Fibroblast of skin of abdomen (primary cell): ENCODE data around the gene GCKR.
"Not testable (repeated sequence)": the region's sequence is repeated elsewhere in the genome, so short reads cannot be mapped to it uniquely, and the experiment has no call there.

Experiments
- DNase-seq: peaks from one replicate; pipeline ENCODE4 v3.0.0-alpha.2; 2013

The GCKR gene

DNA sequence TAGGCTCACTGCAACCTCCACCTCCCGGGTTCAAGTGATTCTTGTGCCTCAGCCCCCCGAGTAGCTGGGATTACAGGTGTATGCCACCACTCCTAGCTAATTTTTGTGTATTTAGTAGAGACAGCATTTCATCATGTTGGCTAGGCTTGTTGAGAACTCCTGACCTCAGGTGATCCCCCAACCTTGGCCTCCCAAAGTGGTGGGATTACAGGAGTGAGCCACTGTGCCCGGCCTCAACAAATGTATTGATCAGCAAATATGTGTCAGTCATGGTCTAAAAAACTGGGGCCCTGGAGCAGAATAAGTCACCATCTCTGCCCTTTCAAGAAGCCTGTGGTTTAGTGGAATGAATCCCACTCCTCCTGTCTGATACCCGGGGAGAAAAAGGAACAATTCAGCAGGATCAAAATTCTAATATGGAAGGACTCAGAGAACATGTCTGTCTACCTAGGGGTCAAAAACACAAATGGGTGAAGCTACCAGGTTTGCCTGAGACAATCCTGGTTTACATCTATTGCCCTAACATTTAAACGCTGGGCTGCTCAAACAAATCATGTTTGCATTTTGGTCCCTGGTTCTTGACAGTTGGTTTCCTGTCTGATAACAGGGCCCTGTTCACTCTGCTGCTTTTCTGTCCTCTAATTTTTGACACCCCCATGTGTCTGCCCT lies 21.6 kb downstream of the GCKR start:
- no peak for DNase-seq

DNA sequence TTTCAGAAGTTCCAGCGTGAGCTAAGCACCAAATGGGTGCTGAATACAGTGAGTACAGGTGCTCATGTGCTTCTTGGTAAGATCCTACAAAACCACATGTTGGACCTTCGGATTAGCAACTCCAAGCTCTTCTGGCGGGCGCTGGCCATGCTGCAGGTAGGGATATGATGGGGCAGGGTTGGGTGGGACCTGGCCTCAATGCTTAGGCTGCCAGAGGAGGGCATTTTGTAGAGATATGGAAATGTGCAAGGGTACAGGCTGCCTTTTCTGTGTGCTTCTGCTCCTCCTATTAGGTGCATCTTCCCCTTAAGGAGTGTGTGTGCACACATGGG lies 22.1 kb downstream of the GCKR start:
- no peak for DNase-seq

DNA sequence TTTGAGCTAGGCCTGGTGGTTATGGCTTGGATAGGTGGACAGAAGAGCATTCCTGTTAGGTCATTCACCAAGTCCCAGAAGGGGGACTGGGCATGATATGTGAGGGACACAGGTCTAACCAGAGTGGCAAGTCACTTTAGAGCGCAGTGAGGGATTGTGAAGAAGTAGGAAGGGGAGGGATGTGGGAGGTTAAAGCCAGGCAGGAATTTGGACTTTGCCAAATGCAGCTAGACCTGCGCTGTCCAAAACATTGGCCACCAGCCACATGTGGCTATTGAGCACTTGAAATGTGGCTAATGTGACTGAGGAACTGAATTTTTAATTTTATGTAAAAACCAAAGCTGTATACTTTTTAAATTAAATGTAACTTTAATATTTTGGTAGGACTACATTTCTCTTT lies 23.7 kb downstream of the GCKR start:
- no peak for DNase-seq

DNA sequence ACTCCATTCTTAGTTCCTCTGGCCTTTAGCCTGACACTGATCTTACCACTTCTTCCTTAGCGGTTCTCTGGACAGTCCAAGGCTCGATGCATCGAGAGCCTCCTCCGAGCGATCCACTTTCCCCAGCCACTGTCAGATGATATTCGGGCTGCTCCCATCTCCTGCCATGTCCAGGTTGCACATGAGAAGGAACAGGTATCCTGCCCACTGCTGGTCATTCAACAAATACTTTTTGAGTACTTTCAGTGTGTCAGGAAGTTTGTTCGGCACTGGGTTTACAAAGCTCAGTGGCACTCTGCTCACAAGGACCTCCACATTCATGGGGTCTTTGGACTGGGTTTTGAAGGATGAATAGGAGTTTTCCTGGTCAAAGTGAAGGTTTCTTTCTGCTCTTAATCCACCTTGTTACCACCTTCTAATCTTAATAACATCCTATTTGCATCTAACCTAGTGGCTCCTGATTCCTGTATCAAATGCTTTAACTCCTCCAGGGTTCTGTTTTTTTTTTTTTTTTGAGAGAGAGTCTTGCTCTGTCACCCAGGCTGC lies 25.8 kb downstream of the GCKR start:
- DNase-seq: no peak

DNA sequence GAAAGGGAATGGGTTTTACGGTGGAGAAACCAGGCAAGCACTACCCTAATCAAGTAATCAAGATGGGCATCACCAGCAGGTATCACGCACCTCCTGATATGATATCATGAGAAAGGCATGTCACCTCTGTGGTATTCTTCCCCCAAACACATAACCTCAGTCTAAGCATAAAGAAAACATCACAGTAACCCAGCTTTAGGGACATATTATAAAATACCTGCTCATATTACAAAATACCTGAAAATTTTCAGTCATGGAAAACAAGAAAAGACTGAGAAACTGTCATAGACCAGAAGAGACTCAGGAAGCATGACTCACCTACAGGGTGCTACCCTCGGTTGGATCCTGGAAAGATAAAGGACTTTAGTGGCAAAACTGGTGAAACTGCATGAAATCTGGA lies 30.5 kb downstream of the GCKR start:
- DNase-seq: no peak

DNA sequence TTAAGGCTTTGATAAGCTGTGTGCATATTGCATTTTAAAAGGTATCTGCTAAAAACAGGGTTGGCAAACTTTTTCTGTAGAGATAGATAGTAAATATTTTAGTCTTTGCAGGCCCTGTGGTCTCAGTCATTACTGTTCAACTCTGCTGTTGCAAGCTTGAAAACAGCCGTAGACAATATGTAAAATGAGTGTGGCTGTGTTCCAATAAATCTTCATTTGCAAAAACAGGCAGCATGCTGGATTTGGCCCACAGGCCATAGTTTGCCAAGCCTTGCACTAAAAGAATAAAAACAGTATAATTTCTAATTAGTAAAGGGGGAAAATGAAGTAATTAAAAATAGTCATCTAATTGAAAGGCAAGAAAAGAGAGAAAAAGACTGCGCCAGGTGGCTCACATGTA lies 35.3 kb downstream of the GCKR start:
- DNase-seq: no peak

DNA sequence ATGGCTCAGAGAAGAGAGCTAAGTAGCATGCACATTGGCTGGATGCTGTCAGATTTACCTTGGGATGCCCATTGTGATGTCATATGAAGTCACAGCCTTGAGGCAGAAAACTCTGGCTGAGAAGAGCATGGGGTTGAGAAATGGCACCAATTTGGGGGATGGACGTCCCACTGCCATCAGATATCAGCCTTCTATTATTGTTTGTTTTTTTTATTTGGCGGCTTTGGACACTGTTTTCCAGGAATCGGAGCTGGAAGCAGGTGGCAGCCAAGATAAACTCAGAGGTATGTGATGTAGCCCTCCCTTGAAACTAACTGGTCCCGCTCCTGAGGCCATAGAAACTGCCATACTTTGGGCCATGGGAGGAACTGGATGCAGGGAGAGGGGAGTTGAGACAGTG lies 40.6 kb downstream of the GCKR start:
- no peak for DNase-seq

DNA sequence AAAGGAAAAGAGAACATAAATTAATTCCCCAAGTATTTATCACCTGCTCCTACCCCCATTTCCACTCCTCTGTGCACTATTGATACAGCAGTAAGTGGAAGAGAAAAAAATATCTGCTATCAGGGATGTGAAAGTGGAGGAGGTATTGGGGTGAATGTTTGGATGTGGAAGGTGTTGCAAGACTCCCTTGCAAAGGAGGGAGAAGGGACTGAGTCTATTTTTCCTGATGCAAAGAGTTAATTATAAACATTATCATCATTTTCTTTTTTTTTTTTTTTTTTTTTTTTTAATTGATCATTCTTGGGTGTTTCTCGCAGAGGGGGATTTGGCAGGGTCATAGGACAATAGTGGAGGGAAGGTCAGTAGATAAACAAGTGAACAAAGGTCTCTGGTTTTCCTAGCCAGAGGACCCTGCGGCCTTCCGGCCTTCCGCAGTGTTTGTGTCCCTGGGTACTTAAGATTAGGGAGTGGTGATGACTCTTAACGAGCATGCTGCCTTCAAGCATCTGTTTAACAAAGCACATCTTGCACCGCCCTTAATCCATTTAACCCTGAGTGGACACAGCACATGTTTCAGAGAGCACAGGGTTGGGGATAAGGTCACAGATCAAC lies 42.3 kb downstream of the GCKR start:
- DNase-seq: not testable (repeated sequence)

DNA sequence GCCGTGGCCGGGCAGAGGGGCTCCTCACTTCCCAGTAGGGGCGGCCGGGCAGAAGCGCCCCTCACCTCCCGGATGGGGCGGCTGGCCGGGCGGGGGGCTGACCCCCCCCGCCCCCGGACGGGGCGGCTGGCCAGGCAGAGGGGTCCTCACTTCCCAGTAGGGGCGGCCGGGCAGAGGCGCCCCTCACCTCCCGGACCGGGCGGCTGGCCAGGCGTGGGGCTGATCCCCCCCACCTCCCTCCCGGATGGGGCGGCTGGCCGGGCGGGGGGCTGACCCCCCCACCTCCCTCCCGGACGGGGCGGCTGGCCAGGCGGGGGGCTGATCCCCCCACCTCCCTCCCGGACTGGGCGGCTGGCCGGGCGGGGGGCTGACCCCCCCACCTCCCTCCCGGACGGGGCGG lies 43.0 kb downstream of the GCKR start:
- not testable (repeated sequence) for DNase-seq

DNA sequence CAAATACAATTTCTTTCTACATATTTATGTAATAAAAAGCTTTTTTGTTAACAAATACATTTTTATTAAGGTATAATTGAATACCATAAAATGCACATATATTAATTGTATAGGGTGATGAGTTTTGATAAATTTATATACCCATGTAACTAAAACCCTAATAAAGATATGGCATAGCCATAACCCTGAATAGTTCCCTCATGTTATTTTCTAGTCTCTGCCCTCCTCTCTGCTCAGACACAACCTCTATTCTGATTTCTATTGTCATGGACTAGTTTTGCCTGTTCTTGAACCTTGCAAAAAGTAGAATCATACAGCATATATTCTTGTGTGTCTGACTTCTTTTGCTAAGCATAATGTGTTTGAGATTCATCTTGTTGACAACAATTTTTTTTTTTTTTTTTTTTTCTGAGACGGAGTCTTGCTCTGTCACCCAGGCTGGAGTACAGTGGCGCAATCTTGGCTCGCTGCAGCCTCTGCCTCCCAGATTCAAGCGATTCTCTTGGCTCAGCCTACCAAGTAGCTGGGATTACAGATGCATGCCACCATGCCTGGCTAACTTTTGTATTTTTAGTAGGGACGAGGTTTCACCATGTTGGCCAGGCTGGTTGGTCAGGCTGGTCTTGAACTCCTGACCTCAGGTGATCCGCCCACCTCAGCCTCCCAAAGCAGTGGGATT lies 47.6 kb downstream of the GCKR start:
- DNase-seq: no peak

DNA sequence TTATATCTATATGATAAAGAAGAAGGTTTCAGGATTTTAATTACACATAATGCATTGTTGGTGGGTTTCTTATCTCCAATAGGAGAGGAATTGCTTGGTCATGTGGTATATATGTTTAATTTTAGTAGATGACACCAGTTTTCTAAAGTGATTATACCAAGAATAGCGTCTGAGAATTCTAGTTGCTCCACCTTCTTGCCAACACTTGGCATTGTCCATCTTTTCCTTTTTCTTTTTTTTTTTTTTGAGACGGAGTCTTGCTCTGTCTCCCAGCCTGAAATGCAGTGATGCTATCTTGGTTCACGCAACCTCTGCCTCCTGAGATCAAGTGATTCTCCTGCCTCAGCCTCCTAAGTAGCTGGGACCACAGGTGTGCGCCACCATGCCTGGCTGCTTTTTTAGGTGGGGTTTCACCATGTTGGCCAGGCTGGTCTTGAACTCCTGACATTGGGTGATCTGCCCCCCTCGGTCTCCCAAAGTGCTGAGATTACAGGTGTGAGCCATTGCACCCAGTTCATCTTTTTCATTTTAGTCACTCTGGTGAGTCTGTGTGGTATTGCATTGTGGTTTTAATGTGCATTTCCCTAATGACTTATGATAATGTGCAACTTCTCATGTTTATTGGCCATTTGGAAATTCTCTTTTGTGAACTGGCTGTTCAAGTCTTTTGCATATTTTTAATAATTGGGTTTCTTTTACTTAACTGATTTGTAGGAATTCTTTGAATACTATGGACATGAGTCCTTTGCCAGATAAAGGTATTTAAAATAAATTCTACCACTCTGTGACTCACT lies 48.9 kb downstream of the GCKR start:
- peak; percentile 64 for DNase-seq

DNA sequence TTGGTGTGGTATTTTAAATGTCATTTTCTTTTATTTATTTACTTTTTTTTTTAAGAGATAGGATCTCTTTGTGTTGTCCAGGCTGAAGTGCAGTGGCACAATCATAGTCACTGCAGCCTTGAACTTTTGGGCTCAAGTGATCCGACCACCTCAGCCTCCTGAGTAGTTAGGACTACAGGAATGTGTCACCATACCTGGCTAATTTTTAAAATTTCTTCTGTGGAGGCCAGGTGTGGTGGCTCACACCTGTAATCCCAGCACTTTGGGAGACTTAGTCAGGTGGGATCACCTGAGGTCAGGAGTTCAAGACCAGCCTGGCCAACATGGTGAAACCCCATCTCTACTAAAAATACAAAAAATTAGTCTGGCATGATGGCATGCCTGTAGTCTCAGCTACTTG lies 52.7 kb downstream of the GCKR start:
- DNase-seq: no peak

DNA sequence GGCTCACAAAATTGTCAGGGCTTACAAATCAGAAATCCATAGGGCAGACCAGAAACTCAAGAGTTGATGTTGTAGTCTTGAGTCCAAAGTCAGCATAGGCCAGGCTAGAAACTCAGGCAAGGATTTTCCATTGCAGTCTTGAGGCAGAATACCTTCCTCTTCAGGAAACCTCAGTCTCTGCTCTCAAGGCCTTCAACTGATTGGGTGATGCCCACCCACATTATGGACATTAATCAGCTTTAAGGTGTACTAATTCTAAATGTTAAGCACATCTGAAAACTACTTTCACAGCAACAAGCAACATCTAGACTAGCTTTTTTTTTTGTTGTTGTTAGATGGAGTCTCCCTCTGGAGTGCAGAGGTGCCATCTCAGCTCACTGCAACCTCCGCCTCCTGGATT lies 54.9 kb downstream of the GCKR start:
- DNase-seq: no peak

DNA sequence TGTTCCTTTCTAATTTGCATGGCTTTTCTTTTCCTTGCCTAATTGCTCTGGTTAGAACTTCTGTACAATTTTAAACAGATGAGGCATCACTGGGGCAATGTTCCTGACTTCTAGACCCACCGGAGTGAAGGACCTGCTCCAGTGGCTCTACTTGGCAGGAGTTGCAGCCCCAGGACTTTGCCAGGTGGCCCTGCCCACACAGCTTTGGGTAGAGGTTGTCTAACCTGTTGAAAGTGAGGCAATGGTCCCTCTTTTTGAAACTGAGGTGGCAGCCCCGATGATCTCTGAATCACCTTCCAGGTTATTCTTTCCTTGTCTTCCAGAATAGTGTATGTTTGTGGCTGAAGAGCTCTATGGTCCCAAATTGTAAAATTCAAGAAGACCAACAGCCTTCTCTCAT lies 56.3 kb downstream of the GCKR start:
- DNase-seq: no peak

DNA sequence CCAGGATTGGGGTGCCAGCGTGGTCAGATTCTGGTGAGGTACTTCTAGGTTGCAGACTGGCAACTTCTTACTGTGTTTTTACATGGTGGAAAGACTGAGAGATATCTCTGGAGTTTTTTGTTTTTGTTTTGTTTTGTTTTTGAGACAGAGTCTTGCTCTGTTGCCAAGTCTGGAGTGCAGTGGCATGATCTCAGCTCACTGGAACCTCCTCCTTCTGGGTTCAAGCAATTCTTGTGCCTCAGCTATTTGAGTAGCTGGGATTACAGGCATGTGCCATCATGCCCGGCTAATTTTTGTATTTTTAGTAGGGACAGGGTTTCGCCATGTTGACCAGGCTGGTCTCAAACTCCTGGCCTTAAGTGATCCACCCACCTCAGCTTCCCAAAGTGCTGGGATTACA lies 57.8 kb downstream of the GCKR start:
- DNase-seq: not testable (repeated sequence)

DNA sequence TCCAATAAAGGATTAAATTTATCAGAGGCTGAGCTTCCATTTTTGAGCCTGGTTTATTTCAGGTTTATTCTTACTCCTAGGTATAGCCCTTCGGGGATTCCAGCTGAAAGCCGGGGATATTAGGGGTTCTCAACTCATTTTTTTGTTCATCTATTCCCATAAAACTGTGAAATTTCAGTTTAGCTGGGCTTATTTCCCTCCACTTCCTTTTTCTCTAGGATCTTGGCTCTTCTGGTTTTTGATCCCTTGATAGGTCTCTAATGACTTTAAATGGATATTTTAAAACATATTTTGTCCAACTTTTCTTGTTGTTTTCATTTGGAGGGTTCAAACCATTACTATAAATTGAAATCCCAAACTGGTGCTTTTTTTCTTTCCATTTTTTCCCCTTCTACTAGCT lies 62.6 kb downstream of the GCKR start:
- DNase-seq: no peak

DNA sequence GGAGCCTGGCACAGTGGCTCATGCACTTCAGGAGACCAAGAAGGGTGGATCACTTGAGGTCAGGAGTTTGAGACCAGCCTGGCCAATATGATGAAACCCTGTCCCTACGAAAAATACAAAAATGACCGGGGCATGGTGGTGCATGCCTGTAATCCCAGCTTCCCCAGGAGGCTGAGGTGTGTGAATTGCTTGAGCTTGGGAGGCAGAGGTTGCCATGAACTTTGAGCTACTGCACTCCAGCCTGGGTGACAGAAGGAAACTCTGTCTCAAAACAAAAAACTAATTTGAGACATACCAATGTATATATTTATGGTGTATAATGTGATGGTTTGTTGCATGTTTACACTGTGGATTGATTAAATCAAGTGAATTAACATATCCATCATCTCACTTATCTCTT lies 64.4 kb downstream of the GCKR start:
- DNase-seq: no peak

DNA sequence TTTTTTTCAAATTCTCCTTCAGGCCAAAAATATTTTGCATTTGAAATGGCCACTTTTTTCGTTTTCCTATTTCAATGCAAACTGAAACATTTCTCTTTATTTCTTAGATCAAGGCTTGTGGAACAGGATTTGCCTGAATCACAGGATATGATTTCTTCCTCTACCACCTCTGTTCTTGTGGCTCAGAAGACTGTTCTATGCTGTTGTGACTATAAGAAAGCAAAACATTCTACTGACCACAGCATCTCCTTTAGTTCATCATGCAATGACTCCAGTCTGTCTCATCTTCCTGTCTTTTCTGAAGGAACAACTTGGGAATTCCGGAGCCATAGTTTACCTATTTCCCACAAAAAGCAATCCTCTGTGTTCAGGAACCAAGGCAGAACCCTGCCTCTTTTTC lies 70.0 kb downstream of the GCKR start:
- peak; percentile 68 for DNase-seq

DNA sequence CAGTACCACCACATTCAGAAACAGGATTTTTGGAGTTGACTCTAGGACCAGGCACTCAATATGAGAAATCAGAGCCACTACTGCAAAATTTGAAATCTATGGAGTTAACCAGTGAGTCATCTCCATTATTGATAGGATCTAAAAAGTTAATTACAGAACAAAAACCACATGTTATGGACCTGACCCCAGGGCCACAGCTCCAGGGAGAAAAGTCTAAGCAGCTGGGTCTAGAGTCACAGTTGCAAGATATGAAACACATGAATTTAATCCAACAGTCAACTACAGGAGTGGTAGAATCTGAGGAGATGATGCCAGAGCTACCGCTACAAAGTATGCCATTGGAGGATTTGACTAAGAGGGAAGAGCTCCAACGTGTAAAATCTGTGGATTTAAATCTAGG lies 72.8 kb downstream of the GCKR start:
- DNase-seq: peak; percentile 32

DNA sequence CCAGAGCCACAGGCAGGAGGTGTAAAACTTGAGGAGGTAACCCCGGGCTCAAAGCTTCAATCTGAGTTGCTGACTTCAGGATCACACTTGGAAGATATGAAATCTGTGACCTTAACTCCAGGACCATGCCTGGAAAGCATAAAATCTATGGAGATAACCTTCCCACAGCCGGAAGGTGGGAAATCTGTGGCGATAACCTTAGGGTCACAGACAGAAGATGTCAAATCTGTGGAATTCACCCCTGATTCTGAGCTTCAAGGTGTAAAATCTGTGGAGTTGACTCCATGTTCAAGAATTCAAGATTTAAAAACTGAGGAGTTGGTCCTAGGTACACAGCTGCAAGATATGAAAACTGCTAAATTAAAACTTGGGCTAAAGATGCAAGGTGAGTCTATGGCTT lies 74.6 kb downstream of the GCKR start:
- DNase-seq: no peak

DNA sequence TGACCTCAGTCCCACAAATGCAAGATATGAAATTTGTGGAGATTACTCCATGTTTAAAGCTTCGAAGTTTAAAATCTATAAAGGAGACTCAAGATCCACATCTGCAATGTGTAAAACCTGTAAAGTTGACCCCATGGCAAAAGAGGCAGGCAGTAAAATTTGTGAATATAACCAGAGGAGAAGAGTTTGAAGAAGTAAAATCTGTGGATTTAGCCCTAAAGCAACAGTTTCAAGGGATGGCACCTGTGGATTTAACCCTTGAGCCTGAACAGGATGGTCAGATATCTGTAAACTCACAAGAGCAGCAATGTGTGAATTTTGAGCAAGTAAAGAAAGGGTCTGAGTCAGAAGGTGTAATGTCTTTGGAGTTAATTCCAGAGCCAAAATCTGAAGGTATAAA lies 75.0 kb downstream of the GCKR start:
- no peak for DNase-seq

DNA sequence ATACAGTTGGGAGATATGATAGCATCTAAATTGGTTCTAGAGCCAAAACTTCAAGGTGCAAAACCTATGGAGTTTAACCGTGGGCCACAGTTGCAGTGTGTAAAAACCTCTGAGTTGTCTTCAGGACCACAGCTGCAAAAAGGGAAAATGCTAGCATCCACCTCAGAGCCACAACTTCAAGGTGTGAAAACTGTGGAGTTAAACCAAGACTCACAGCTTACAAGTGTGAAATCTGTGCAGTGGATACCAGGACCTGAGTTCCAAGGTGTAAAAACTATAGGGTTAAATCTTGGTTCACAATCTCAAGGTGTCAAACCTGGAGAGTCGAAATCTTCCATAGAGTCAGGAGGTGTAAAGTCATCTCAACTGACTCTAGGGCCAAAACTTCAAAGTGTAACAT lies 75.8 kb downstream of the GCKR start:
- no peak for DNase-seq

DNA sequence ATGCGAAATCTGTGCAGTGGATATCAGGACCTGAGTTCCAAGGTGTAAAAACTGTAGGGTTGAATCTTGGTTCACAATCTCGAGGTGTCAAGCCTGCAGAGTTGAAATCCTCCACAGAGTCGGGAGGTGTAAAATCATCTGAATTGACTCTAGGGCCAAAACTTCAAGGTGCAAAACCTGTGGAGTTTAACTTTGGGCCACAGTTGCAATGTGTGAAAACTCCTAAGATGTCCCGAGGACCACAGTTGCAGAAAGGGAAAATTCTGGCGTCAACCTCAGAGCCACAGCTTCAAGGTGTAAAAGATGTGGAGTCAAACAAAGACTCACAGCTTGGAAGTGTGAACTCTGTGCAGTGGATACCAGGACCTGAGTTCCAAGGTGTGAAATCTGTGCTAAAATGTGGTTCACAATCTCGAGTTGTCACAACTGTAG lies 76.4 kb downstream of the GCKR start:
- no peak for DNase-seq
